HG03575 (cell line): ENCODE results near the gene RTKN.

Experiments
- ATAC-seq: cut with Tn5 transposase; IDR thresholded peaks from one replicate; pipeline ENCODE4 v1.9.1; 2021; ENCODE audit not compliant: unreplicated experiment, insufficient number of reproducible peaks, low FRiP score; ENCODE audit errors: extremely low read depth

Gene RTKN

DNA sequence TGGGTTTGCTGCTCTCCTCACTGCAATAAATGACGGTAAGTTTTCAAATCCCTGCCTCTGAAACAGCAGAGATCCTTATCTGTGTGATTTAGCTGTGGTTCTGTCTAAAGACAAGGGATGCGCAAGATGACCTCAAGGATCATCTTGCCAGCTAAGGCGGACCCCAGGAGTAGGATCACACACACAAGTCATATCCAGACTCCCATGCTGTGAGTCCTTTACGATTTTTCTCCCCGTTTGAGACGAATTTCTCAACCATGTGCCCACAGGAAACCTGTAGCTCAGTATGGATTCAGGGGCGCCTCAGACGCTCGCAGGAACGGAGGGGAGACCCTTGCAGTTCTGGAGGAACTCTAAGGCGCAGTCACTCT is 50.5 kb downstream of the RTKN start:
- ATAC-seq, result no peak

DNA sequence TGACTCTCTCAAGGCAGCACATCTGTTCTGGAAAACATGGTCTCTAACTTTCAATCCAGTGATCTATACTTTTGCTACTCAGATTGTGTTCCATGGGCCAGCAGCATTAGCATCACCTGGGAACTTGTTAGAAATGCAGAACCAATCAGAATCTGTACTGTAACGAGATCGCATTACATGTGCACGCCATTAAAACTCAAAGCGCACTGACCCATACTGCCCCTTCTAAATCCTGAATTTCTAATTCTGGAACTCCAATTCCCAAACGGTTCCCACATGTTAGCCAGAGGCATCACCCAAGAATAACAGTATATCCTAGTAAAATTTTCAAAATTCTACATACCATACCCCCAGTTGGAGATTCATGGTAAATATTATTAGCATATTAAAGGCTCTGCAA is 51.1 kb downstream of the RTKN start:
- no peak for ATAC-seq

DNA sequence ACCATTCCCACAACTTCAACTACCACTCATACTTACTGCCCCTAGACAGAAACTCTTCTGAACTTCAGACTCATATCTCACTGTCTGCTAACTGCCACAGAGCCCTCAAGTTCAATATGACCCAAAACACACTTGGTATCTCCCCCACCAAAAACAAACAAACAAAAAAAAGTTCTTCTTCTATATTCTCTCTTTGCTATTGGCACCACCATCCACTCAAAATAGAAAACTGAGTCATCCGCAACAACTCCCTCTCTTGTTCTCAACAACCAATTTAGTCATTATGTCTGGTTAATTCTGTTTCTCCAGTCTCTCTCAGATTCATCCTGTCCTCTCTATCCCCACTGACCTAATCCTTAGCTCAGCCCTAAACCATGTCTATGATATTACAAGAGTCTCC is 54.4 kb downstream of the RTKN start:
- no peak for ATAC-seq

DNA sequence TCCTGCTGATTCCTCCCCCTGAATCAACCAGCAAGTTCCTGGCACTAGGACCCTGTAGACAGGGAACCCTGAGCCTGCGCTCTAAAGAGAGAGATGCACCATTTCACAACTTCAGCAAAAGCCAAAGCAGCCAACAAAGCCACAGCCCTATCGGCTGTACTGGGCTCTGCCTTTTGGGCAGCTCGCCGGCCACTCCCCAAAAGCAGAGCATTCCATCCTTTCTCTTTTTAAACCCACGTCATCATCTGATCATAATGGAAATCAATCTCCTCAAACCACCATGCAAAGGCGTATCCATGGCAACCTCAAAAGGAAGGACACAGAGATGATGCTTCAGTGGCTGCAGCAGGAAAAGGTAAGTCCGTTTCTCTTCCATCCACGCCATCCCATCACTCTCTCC is 56.3 kb downstream of the RTKN start:
- ATAC-seq, result no peak

DNA sequence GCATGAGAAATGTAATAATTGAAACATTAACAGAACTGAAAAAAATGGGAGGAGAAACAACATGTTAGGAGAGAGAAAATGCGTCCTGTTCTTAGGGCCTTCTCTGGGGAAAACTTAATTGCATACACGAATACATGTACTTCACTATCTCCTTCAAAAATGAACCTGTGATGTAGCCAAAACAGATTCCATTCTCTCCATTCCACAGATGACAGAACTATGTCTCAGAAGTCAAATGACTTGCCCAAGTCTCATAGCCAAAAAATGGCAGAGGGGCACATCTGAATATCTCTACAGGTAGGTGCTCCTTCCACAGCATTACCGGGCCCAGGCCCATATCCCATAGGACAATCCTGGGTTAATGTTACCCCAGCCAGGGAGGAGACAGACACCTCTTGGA is 57.7 kb downstream of the RTKN start:
- ATAC-seq, result no peak

DNA sequence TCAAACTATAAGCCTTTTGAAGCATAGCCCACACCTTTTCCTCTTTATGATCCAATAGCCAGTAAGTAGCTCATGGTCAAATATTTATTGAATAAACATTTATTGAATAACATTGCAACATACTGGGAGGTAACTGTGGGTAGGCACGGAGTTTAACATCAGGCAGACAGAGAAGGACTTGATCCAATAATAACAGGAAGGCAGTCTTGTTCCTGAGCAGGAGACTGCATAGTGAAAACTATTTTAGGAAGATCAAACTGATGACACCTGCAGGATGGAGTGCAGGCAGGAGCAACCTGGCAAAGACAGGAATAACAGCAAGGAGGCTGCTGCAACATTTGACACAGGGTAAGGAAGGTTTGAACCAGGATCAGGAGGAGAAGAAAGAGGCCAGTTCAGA is 58.5 kb downstream of the RTKN start:
- no peak for ATAC-seq

DNA sequence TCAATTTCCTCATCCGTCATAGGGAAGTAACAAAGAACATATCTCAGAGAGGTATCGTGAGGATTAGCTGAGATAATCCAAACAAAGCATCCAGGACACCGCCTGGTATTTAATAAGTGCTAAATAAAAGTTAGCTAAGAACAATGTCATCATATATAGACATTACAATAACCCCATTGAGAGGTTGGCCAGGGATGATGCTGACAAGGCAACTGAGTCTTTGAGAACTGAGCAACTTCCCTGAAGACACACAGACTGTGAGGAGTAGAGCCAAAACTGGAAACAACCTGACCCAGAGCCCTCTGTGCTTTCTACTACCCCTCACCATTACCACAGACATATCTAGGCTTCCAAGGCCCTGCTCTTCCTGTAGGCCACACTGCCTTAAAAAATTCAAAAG is 60.0 kb downstream of the RTKN start:
- ATAC-seq, result no peak

DNA sequence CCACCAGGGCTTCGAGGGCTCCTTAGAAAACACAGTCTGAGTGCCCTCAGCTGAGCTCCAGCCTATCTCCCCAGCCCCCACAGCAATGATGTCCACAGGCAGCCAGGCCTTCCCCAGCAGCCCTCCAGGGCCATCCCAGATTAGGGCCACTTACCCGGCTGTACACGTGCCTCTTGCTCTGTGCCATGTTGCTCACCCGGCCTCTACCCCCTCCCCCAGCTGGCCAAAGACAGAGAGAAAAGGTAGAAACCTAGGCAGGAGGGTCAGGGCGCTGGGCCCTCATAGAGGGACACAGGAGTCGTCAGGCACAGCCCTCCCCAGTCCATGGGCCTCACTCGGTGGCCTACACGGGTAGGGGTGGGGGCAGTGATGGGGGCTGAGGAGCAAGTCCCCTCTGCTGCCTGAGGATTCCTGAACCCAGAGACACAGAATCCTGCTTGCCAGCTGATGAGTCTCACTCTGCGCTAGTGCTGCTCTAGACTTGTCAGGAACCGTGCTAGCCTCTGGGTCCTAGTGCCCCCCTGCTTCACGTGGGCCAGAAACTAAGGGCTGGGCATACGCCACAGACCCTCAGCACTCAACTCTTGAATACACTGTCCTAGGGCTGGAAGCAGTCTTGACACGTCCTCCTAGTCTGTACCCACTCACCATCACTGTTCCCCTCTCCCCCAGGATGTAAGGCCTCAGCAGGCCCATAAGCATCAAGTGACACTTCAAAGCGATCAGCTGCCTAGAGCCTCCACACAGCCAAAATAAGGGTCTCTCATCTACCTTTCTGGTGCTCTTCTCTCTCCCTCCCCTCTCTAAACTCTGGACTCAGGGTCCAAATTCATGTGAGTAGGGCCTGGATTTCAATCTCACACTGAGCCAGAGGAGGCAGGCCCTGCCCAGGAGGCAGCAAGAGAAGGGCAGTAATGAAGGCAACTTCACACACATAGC is 61.6 kb downstream of the RTKN start, which contains the start of gene DCTN1:
DCTN1 (minus strand) TSS at position 461 of the 939 bp plus-strand sequence; CDS start at position 187, 274 bp downstream.
- ATAC-seq, result no peak

DNA sequence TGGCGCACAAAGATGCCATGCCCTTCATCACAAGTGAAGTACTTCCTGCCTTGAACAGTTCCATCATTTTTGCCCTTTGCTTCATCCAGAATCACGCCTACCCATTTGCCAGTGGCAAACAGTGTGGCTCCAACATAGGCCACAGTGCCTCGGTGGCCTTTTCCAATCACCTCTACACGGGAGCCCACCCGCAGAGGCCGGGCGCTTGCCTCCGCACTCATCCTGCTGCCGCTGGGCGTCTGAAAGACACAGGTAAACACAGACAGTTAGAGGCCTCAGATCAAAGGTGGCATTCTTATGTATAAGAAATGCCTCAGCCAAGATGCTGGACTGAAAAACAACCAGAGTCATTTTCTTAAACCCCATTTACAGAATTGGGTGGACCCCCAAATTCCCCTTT is 63.7 kb downstream of the RTKN start:
- ATAC-seq, result no peak

DNA sequence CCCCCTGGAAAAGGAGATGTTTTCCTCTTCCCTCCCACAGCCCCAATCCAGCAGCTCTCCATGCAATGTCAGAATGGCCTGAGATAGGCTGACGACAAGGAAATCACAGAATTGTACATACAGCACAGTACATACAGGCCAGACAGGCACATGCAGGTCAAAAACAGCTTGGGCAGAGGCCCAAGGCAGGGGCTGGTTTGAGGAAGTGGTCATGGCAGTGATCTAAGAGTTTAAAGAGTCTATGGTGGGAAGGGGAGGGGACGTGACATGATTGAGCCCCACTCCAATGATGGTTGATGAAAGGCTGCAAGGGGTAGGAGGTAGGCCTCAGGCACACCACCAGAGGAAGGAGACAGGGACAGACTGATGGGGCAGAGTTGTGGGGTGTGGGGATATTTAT is 65.9 kb downstream of the RTKN start:
- no peak for ATAC-seq
